RPMI7951 (cell line): ENCODE data around the gene TNFAIP3. TPM values are rescaled to one million over a fixed set of nuclear protein-coding genes. Genes with fewer than 3 reads are reported as not detected.
"Not testable (repeated sequence)": the region's sequence is repeated elsewhere in the genome, so short reads cannot be mapped to it uniquely, and the experiment has no call there.

Experiments
- DNase-seq: peaks from one replicate; pipeline ENCODE4 v3.0.0-alpha.2; 2012; ENCODE audit warnings: low read depth
- total RNA-seq: library from RNA; depleted of rRNA; stranded (reverse); fragments of >200 nt; shearing (Covaris generic); gene quantifications from 2 replicates; pipeline ENCODE4 v1.2.3, GENCODE V29; 2014

TNFAIP3 gene
- total RNA-seq, 1 experiment from 2014 or later = 4.9 TPM

DNA sequence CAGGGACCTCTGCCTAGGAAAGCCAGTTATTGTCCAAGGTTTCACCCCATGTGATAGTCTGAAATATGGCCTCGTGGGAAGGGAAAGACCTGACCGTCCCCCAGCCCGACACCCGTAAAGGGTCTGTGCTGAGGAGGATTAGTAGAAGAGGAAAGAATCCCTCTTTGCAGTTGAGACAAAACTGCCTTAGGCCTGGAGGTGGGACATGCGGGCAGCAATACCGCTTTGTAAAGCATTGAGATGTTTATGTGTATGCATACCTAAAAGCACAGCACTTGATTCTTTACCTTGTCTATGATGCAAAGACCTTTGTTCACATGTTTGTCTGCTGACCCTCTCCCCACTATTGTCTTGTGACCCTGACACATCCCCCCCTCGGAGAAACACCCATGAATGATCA, 22.3 kb upstream of the TNFAIP3 start:
- not testable (repeated sequence) for DNase-seq

- DNase-seq = no peak
These were observed 21.6 kb upstream of the TNFAIP3 start for GRCh38 chr6:137845460-137845859.

GRCh38 chr6:137846274-137846673, 20.8 kb upstream of the TNFAIP3 start:
- no peak for DNase-seq

GRCh38 chr6:137846772-137847313, 20.2 kb upstream of the TNFAIP3 start:
- DNase-seq = no peak

DNA sequence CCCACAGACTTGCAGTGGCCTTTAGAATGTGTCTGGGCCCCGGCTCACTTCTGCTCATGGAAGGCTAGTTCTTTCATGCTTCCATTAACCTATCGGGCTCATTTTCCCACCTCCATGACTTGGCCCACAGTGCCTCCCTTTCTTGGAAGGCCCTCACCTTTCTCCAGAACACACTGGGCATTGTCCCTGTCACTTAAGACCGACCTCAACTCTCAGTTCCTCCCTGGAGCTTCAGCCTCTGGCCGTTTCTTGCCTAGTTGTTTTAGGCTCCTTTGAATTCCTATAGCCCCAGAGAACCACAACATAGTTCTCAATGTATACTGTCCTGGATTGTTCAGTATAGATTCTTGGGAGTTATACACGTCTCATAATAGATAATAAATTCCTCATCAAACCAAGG, 19.3 kb upstream of the TNFAIP3 start:
- no peak for DNase-seq

DNA sequence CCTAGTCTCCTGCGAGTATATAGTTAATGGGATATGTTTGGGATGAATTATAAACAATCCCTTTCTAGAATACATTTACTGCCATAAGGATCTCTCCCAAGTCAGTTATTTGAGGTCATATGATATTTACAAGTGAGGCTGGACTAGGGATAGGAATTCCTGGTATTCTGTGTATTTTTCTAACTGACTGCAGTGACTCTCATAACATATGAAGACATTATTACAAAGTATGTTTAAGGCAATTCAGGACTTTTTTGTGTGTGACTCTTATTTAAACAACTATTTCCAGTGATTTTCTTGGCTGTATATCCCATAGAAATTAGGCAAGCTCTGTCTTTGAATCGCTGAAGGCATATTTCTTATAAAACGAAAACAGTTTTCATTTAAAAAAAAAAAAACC, 18.4 kb upstream of the TNFAIP3 start:
- no peak for DNase-seq

DNA sequence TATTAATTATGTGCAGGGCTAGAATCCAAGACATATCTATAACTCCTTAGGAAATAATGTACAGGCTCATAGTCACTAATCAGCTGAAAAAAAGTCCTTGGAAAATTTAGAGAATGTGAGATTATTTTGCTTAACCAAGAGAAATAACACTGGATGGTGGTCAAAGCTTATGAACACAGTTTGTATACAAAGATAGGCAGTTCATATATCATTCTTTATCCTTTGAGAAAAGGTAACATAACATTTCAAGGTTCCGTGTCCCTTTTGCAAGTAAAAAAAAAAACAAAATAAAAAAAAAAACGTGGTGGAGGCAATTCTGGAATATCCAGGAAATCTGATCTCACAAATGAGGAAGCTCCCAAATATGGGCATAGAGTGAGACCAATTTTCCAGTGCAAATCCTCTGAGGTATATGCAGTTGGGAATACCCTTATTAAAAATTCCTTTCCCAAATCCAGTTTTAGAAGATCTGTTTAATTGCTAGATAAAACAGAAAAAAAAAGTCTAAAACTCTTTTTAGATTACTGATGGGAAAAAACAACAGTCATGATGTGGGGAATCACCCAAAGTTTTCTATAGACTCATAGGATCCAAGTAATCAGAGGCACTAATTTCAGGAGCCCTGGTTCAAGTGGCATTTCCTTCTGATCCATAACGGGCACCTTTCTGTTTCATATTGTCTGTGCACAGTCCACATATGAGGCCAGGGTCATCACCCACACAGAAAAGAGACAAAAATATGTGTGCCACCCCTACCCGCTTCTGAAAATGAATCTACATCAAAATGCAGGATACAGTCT, 17.7 kb upstream of the TNFAIP3 start:
- DNase-seq = no peak

- DNase-seq = no peak
These were observed 16.9 kb upstream of the TNFAIP3 start for GRCh38 chr6:137849981-137850714.

- DNase-seq = no peak
These were observed 16.1 kb upstream of the TNFAIP3 start for GRCh38 chr6:137850816-137851602.

DNA sequence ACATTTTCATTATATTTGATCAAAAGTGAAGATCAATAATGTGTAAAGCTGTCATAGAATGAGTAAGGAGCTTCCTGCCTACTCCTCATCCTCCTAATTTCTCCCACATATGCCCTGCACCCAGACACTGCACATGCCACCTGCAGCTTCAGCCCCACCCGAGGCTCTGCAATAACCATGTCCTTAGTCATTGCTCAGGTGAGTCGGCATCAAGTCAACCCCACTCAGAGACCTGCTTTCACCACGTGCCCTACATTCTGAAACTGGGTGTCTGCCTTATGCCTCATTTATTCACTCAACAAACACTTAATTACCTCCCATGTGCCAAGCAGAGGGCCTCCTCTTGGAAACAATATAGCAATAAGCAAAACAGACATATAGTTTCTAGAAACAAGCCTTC, 15.4 kb upstream of the TNFAIP3 start:
- no peak for DNase-seq

- DNase-seq = peak; percentile 61
These were observed 14.7 kb upstream of the TNFAIP3 start for GRCh38 chr6:137852346-137852745.

GRCh38 chr6:137852811-137853210, 14.2 kb upstream of the TNFAIP3 start:
- DNase-seq = no peak

DNA sequence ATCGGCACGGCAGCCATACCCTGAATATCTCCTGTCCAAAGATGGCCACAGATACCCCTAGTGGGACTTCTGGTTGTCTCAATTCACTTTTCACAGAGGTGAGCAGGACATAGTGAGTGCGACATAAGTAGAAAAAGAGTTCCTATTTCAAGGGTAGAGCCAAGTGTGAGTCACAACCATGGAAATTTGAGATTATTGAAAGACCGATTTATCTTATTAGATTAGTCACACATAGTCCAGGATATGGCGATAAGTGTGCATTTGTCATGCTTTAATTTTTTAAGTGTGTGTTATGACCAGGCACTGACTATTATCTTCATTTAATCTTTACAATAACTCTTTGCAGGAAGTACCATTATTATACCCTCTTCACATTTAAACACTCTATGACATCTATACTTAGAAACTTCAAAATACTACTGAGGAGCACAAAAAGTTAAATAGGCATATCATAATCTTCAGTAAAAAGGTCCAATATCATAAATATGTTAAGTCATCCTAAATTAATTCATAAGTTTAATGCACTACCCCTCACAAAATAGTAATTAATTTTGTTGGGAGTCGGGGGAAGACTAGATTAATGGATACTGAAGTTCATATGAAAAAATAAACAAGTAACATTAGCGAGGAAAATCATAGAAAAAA, 13.4 kb upstream of the TNFAIP3 start:
- DNase-seq = peak; percentile 84

DNA sequence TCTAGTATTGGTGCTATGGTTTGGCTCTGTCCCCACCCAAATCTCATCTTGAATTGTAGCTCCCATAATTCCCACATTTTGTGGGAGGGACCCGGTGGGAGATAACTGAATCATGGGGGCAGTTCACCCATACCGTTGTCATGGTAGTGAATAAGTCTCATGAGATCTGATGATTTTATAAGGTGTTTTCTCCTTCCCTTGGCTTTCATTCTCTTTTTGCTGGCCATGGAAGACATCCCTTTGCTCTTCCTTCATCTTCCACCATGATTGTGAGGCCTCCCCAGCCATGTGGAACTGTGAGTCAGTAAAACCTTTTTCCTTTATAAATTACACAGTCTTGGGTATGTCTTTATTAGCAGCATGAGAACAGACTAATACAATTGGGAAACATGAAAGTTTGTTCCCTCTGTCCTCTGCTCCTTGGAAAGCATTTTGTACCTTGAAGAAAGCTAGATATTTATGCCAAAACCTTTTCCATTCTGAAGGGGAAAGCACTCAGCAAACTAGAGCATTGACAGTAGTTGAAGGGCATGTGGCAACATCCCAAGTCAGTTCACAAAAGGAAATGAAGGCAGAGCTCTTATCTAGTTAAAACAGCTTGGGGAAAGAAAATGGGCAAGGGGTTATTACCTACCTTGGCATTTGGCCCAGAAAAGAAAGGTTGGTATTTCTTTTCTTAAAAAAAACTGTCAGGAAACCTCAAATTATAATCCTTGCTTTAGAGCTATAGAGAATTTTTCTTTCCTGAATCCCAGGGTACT, 10.7 kb upstream of the TNFAIP3 start:
- DNase-seq = no peak

GRCh38 chr6:137859025-137859424, 8.0 kb upstream of the TNFAIP3 start:
- DNase-seq = no peak

DNA sequence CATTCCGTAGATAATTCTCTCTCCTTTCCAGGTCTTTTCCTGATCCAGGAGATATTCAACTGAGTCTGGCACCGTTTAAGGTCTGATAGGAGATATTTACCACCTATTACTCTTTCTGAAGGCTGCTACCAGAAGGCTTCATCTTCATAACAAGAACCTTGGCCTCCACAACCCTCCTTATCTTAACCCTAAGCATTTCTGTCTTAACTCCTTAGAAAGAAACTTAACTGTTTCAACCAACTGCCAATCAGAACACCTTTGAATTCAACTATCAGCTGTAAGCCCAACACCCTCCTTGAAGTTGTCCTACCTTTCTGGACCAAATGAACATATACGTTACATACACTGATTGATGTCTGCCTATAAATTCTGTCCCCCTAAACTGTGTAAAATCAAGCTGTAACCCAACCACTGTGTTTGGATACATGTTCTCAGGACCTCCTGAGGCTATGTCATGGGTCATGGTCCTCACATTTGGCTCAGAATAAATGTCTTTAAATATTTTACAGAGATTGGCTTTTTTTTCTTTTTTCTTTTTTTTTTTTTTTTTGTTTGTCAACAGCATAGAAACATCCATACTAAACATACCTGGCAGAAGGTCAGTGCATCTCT, 6.6 kb upstream of the TNFAIP3 start:
- no peak for DNase-seq

GRCh38 chr6:137861550-137862337, 5.3 kb upstream of the TNFAIP3 start:
- peak; percentile 44 for DNase-seq

- DNase-seq = no peak
These were observed 4.5 kb upstream of the TNFAIP3 start for GRCh38 chr6:137862419-137863090.
